ENCODE results near the gene HSP90AB1. TPM values are rescaled to one million over a fixed set of nuclear protein-coding genes. Genes with fewer than 3 reads are reported as not detected.

HSP90AB1 gene
- total RNA-seq, 1 donor from 2014 or later, result 914 TPM

DNA sequence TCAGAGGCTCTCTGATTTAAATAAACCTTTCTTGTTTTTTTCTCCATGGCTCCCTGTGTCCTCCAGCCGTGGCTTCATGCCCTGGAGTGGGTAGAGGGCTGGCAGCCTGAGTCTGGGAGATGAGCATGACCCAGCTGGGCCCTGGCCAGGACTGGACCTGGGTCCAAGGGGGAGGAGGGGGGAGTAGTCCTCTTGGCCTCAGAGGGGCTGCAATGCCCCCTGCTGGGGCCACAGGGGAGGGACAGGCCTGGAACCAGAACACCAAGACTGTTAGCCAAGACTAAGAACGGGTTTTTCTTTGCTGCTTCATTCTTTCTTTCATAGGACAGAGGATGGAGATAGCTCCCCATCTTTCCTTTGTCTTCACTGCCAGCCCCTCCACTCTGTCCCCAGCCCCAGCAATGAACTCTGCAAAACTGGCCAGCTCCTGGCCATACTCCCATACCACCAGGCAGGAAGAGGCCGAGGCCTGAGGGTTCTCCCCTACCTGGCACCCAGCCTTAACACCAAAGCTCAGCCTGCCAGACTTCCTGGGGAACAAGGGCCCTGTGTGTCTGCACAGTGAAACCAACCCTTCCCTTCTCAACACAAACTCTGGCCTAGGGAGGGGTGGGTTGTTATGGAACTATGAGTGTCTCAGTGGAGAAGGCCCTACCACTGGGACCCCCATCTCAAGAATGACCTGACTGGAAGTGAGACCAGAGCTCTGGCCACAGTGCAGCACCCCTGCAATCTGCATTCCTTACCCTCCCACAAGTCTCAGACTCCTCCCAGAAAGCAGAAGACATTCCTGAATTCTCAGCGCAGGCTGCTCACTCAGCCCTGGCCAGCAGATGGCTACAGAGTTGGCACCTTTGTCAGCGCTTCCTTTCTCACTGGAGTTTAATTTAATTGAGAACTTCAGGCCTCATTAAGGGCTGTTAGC, 12.5 kb upstream of the HSP90AB1 start:
- Mint-ChIP-seq H3K4me3 (ENCODE audit: unreplicated experiment) (peak overlapping the region; percentile 23), H3K27ac (ENCODE audit: unreplicated experiment) (peak overlapping the region; percentile 87), H3K9me3 (ENCODE audit: unreplicated experiment) (no peaks in the 10 kb centered on the region), H3K4me1 (ENCODE audit: low read depth, unreplicated experiment) (peaks cover 33% of the 10 kb centered on the region), H3K36me3 (ENCODE audit: low read depth, unreplicated experiment) (peaks cover 3% of the 10 kb centered on the region), H3K27me3 (ENCODE audit: low read depth, unreplicated experiment) (peaks cover 19% of the 10 kb centered on the region)
- Histone ChIP-seq H3K9ac (ENCODE audit: low read length) (peak overlapping the region; percentile 41), H3K27ac (ENCODE audit: low read depth, low read length) (peak overlapping the region; percentile 12), H3K27me3 (ENCODE audit: insufficient read depth, low read length) (no peaks in the 10 kb centered on the region), H2AFZ (ENCODE audit: low read depth, low read length) (peak overlapping the region; percentile 7), H3K9me3 (ENCODE audit: insufficient read depth, low read depth, low read length) (no peaks in the 10 kb centered on the region), H3K36me3 (ENCODE audit: insufficient read depth, low read length) (no peaks in the 10 kb centered on the region), H3K4me1 (ENCODE audit: insufficient read depth, low read length) (peaks cover 35% of the 10 kb centered on the region), H4K20me1 (ENCODE audit: insufficient read depth, low read length) (no peaks in the 10 kb centered on the region), H3K4me3 (ENCODE audit: insufficient read depth, low read depth, low read length) (no peak overlapping the region), H3K79me2 (ENCODE audit: insufficient read depth, low read length) (no peaks in the 10 kb centered on the region), H3K4me2 (ENCODE audit: low read length) (peak overlapping the region; percentile 43)
- DNase-seq (ENCODE audit: low read depth) (peak; percentile 78), FAIRE-seq (no peak)
- TF ChIP-seq, protein P1, sequence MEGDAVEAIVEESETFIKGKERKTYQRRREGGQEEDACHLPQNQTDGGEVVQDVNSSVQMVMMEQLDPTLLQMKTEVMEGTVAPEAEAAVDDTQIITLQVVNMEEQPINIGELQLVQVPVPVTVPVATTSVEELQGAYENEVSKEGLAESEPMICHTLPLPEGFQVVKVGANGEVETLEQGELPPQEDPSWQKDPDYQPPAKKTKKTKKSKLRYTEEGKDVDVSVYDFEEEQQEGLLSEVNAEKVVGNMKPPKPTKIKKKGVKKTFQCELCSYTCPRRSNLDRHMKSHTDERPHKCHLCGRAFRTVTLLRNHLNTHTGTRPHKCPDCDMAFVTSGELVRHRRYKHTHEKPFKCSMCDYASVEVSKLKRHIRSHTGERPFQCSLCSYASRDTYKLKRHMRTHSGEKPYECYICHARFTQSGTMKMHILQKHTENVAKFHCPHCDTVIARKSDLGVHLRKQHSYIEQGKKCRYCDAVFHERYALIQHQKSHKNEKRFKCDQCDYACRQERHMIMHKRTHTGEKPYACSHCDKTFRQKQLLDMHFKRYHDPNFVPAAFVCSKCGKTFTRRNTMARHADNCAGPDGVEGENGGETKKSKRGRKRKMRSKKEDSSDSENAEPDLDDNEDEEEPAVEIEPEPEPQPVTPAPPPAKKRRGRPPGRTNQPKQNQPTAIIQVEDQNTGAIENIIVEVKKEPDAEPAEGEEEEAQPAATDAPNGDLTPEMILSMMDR (IDR thresholded peaks at IDR 0.05; ENCODE audit: insufficient read depth, low read depth, low read length), result peak; percentile 72
- TF ChIP-seq EZH2 (IDR thresholded peaks at IDR 0.05; ENCODE audit: insufficient read depth, low read length), result no peak

DNA sequence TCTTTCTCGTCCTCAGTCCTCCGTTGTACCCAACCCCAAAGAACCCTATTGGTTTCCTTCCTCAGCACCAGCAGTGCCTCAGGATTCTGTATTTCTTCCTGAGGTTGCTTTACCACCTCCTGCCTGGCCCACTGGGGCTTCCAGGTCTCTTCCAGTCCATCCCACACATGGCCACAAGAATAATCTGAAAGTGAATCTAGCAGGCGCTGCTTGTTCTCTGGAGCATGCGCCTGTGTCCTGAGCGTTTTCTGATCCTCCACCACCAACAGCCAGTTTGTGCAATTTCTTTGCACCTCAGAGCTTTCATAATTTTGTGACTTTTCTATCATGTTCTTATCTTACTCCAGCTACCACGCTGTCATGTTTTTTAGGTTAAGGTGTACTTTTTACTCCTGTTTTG, 11.6 kb upstream of the HSP90AB1 start:
- Histone ChIP-seq H3K79me2 (ENCODE audit: insufficient read depth, low read length) (no peaks in the 10 kb centered on the region), H3K4me1 (ENCODE audit: insufficient read depth, low read length) (peaks cover 35% of the 10 kb centered on the region), H4K20me1 (ENCODE audit: insufficient read depth, low read length) (no peaks in the 10 kb centered on the region), H3K4me2 (ENCODE audit: low read length) (peak overlapping the region; percentile 43), H3K4me3 (ENCODE audit: insufficient read depth, low read depth, low read length) (no peak overlapping the region), H3K27ac (ENCODE audit: low read depth, low read length) (peak overlapping the region; percentile 4), H2AFZ (ENCODE audit: low read depth, low read length) (peak overlapping the region; percentile 7), H3K36me3 (ENCODE audit: insufficient read depth, low read length) (no peaks in the 10 kb centered on the region), H3K9ac (ENCODE audit: low read length) (peak overlapping the region; percentile 41), H3K9me3 (ENCODE audit: insufficient read depth, low read depth, low read length) (no peaks in the 10 kb centered on the region), H3K27me3 (ENCODE audit: insufficient read depth, low read length) (no peaks in the 10 kb centered on the region)
- peaks cover 3% of the 10 kb centered on the region for H3K36me3 Mint-ChIP-seq (ENCODE audit: low read depth, unreplicated experiment)
- no peak for DNase-seq (ENCODE audit: low read depth)
- FAIRE-seq, result no peak
- TF ChIP-seq, protein P1 (IDR thresholded peaks at IDR 0.05; ENCODE audit: insufficient read depth, low read depth, low read length), result no peak
- TF ChIP-seq EZH2 (IDR thresholded peaks at IDR 0.05; ENCODE audit: insufficient read depth, low read length), result no peak
- no peaks in the 10 kb centered on the region for H3K9me3 Mint-ChIP-seq (ENCODE audit: unreplicated experiment)
- H3K4me1 Mint-ChIP-seq (ENCODE audit: low read depth, unreplicated experiment), result peaks cover 33% of the 10 kb centered on the region
- H3K27ac Mint-ChIP-seq (ENCODE audit: unreplicated experiment), result peak overlapping the region; percentile 43
- peaks cover 17% of the 10 kb centered on the region for H3K27me3 Mint-ChIP-seq (ENCODE audit: low read depth, unreplicated experiment)
- H3K4me3 Mint-ChIP-seq (ENCODE audit: unreplicated experiment), result peak overlapping the region; percentile 36

Measured in astrocyte (in vitro differentiated cells and primary cell).